LHCN-M2 (cell line): Measurements from ENCODE around the gene OVCH1. TPM values are rescaled to one million over a fixed set of nuclear protein-coding genes. Genes with fewer than 3 reads are reported as not detected.

ENCODE experiments used
- DNase-seq: peaks from one replicate; pipeline ENCODE4 v3.0.0-alpha.2; 2012; ENCODE audit warnings: low read depth
- polyA plus RNA-seq: library from polyadenylated mRNA; unstranded; fragments of >200 nt; gene quantifications from one replicate; pipeline ENCODE4 v1.2.1, GENCODE V29; 2012; ENCODE audit warnings: missing spikeins
- total RNA-seq: library from RNA; depleted of rRNA; stranded (reverse); fragments of >200 nt; gene quantifications from 2 replicates; pipeline ENCODE4 v1.2.3, GENCODE V29; 2014; rRNA removed

The OVCH1 gene, protein sequence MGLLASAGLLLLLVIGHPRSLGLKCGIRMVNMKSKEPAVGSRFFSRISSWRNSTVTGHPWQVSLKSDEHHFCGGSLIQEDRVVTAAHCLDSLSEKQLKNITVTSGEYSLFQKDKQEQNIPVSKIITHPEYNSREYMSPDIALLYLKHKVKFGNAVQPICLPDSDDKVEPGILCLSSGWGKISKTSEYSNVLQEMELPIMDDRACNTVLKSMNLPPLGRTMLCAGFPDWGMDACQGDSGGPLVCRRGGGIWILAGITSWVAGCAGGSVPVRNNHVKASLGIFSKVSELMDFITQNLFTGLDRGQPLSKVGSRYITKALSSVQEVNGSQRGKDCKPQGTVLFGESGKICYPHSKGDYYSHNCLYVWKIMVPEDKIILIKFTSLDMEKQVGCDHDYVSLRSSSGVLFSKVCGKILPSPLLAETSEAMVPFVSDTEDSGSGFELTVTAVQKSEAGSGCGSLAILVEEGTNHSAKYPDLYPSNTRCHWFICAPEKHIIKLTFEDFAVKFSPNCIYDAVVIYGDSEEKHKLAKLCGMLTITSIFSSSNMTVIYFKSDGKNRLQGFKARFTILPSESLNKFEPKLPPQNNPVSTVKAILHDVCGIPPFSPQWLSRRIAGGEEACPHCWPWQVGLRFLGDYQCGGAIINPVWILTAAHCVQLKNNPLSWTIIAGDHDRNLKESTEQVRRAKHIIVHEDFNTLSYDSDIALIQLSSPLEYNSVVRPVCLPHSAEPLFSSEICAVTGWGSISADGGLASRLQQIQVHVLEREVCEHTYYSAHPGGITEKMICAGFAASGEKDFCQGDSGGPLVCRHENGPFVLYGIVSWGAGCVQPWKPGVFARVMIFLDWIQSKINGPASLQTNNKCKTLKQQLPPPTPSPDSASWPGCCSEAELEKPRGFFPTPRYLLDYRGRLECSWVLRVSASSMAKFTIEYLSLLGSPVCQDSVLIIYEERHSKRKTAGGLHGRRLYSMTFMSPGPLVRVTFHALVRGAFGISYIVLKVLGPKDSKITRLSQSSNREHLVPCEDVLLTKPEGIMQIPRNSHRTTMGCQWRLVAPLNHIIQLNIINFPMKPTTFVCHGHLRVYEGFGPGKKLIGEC
- total RNA-seq: 0.11 and 0.38 TPM in 2 replicates
- not detected for polyA plus RNA-seq

- DNase-seq: no peak
Observed at GRCh38 chr12:29497588-29497987, at the start of gene OVCH1. Gene OVCH1, minus strand, starts transcription at chr12:29497686. Its CDS starts 0 bp downstream, at chr12:29497686.

DNA sequence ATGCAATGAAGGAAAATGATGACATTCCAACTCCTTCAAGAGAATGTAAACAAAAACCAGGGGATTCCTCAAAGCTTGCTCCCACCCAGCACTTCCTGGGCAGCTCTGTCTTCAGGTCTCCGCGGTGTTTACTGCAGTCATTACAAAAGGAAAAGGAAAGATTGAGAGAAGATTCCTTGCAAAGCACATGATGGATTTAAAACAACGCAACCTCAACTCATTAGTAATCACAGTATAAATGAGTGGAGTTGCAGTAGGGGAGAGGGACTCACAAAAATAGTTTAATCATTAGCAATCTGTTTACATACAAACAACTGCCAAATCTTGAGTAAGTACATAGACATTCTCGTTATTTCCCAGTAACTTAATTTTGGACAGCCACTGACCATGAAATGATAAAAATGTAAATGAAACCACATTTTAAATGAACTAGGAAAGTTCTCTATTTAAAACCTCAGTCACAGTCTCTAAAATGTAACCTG is 49.7 kb upstream of the OVCH1 start:
- DNase-seq: peak; percentile 46

DNA sequence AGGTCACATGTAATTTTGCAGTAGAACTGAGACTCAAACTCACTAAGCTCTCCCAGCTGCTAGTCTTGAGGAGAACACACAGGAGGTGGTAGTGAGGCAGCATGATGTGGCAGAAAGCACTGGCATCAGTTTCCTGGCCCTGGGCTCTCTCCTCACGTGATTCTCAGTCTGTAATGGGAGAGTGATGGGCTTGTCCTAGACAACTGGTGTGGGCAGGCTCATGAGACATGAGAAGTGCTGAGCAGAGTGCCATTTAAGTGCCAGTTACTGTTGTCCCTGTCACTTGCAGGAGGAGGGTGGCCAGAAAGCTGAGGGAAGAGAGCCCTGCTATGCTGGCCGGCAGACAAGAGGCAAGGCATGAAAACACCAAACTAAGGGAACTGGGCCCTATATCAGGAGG is 48.5 kb upstream of the OVCH1 start:
- DNase-seq: peak; percentile 60

DNA sequence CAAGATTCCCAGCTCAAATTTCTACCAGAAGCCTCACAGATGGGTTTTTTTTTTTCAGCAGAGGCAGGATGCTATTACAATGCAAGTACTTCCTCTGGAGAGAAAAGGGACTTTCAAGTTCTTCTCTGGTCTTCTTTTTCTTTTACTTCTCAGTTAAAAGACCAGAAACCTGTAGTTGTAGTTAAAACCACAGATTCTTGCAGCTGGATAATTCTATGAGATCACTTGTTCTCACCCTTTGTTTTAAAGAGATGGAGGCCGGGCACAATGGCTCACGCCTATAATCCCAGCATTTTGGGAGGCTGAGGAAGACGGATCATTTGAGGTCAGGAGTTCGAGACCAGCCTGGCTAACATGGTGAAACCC is 47.6 kb upstream of the OVCH1 start:
- no peak for DNase-seq

- DNase-seq: no peak
Observed at GRCh38 chr12:29544428-29545101, 47.1 kb upstream of the OVCH1 start.

- no peak for DNase-seq
Observed at GRCh38 chr12:29543036-29543435, 45.5 kb upstream of the OVCH1 start.

DNA sequence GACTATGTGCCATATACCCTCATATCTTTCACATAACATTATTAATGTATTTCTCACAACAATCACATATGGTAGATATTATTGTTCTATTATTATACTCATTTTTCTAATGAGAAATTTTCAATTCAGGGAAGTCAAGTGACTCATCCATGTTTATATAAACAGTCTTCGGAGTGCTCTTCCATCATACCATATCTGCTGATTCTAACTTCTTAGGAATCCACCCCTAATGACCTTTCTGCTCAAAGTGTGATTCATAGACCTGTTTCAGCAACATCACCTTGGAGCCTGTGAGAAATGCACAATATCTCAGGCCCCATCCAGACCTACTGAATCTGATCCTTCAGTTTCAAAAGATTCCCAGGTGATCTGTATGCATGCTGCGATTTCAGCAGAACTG is 39.8 kb upstream of the OVCH1 start:
- DNase-seq: peak; percentile 38

DNA sequence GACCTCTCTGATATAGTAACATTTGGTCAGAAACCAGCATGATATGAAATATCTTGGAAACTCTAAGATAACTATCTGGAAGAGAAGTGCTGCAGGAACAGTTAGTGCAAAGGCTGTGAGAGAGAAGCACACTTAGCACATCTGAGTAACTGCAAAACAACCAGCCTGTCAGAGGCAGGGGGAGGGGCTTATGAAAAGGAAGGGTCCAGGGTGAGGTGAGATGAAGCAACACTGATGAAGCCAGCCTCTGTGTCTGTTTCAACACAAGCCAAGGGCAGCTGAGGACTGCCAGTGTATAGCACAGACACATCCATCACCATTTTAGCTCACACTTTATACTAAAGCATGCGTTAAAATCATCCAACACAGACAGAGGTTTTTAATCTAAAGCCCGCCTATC is 37.4 kb upstream of the OVCH1 start:
- peak; percentile 76 for DNase-seq

- peak; percentile 76 for DNase-seq
Observed at GRCh38 chr12:29533815-29534489, 36.5 kb upstream of the OVCH1 start.

- no peak for DNase-seq
Observed at GRCh38 chr12:29531471-29531870, 34.0 kb upstream of the OVCH1 start.

GRCh38 chr12:29530436-29530835 is 33.0 kb upstream of the OVCH1 start:
- DNase-seq: no peak

DNA sequence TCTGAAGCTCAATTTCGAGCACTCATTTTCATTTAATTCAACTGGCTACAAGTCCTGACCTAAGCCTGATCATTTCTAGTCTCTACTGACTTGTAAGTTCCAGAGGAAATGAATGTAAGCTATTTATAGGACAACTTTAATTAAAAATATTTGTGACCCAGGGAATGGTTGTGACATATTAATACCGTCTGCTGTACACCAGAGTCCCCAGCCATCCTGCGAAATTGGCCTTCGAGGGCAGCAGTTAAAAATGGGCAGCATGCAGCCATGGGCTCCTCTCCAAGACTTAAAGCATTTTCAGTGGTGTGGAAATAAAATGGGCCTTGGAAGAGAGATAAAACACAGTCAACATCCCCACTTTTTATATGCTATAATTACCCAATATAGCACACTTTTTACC is 30.7 kb upstream of the OVCH1 start:
- no peak for DNase-seq

- DNase-seq: peak; percentile 35
Observed at GRCh38 chr12:29521951-29522350, 24.5 kb upstream of the OVCH1 start.

DNA sequence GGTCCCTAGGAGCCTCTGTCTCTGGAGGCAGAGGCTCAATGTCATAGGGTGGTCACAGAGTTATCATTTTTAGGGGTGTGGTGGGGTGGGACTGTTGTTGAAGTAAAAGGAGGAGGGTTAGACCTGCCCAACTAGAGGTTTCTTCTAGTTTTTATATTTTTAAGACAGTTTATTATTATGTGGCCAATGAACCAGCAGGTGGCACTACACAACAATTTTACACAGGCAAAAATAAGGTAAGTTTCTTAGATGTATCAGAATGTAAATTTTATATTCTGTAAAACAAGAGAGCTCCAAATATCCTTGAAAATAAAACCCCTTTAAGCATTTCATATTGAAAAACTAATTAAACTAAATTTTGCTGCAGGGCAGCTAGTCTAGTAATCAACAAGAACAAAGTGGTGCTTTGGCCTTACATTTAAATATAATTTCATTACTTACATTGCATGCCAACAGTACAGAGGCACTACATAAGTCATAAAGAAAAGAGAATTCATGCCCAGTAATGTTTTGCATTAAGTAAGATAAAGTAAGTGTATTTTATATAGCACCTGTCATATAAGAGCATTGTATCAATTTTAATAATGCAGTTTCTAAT is 22.2 kb upstream of the OVCH1 start:
- DNase-seq: peak; percentile 56

DNA sequence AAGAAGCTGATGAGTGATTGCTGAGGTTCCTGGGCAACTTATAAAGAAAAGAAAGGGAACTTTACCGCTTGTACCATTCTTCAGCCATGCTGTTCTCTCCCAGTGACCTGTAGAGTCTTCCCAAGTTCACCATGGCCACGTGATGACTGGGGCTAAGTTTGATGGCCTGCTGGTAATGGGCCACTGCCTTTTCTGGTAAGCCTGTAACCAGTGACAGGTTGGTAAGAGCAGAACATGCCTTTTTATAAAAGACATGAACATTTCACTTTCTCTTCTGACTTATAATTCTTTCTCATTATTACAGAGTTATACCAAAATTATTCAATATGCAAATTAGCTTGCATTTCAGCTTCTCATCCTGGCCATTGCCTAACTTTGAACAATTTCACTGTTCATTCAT is 20.9 kb upstream of the OVCH1 start:
- no peak for DNase-seq

- DNase-seq: no peak
Observed at GRCh38 chr12:29517264-29517663, 19.8 kb upstream of the OVCH1 start.

DNA sequence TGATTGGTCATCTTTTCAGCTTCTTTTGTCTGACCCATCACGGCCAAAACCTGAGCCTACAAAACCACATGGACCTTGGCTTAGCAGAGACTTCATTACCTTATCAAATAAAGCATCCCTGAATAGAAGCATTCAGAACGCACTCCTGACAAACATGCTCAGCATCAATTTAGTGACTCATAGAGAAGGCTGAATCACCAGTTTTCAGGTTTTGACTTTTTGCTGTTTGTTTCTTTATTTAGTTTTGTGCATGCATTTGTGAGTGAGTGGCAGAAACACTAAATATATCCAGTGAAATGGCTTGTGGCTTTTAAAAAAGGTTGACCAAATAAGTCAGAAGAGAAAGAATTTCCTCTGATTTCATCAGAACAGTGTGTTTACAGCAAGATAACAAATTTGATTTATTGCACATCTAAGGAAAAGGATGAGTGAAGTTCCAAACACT is 19.0 kb upstream of the OVCH1 start:
- peak; percentile 54 for DNase-seq

- no peak for DNase-seq
Observed at GRCh38 chr12:29510591-29511185, 13.2 kb upstream of the OVCH1 start.

DNA sequence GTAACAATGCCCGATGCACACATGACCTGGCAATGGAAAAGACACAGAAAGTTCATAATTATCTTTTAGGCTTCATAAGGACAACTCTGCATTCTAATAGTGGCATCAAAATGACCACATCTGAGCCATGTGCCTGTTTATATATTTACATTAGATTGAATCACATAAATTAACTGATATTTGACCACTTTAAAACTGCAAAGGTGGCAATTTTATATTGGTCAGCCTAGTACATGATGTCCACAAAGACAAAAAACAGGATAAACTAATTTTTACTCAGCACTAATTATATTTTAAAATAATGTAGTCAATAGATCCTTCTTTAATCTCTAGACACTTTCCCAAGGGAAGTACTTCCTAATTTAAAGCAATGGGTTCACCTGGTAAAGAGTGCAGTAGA is 12.0 kb upstream of the OVCH1 start:
- no peak for DNase-seq

- no peak for DNase-seq
Observed at GRCh38 chr12:29508949-29509348, 11.5 kb upstream of the OVCH1 start.
